RWPE1 (cell line): ENCODE results near the gene MIPOL1.

Experiments
- CTCF ChIA-PET: fragments of 350-600 bp; sonication (Branson Sonifier 250); formaldehyde crosslinking; extraction: SDS; loops from one replicate; lab custom pipeline; 2021; lab: Yijun Ruan, JAX
- POLR2A ChIA-PET: fragments of 400-600 bp; formaldehyde crosslinking; extraction: SDS; loops from one replicate; lab custom pipeline; 2020; ENCODE audit warnings: antibody characterized with exemption; ENCODE audit not compliant: low non-redundant PET; lab: Yijun Ruan, JAX
- DNase-seq: peaks from one replicate; pipeline ENCODE4 v3.0.0; 2012; ENCODE audit warnings: low spot score
- H3K27ac ChIP-seq: fragments of 450-650 bp; 2 replicates; pipeline ENCODE4 v1.5.1; 2017
- CTCF ChIP-seq: fragments of 450-650 bp; conservative IDR thresholded peaks from 2 replicates; pipeline ENCODE4 v1.5.1; 2017; ENCODE audit warnings: low read depth, mild to moderate bottlenecking

MIPOL1 gene

GRCh38 chr14:37539992-37540391, 342.3 kb downstream of the MIPOL1 start:
- ChIA-PET CTCF (no interaction called here), POLR2A (no interaction called here)
- H3K27ac ChIP-seq: no peak overlapping the region
- DNase-seq: no peak
- no peak for TF ChIP-seq CTCF

- CTCF ChIA-PET: no interaction called here
- DNase-seq: no peak
- H3K27ac ChIP-seq: no peak overlapping the region
- POLR2A ChIA-PET: no interaction called here
- no peak for TF ChIP-seq CTCF
Observed at GRCh38 chr14:37544407-37544806, 346.7 kb downstream of the MIPOL1 start.

- H3K27ac ChIP-seq: no peak overlapping the region
- ChIA-PET CTCF (no interaction called here), POLR2A (no interaction called here)
- DNase-seq: no peak
- no peak for TF ChIP-seq CTCF
Observed at GRCh38 chr14:37545174-37545573, 347.4 kb downstream of the MIPOL1 start.

GRCh38 chr14:37546621-37547447, 349.1 kb downstream of the MIPOL1 start:
- ChIA-PET CTCF (no interaction called here), POLR2A (no interaction called here)
- H3K27ac ChIP-seq: no peak overlapping the region

GRCh38 chr14:37550511-37550910, 352.8 kb downstream of the MIPOL1 start:
- ChIA-PET POLR2A (no interaction called here), CTCF (no interaction called here)
- no peak for DNase-seq
- H3K27ac ChIP-seq: no peak overlapping the region
- TF ChIP-seq CTCF: no peak

More at GRCh38 chr14:37546621-37547447, 349.1 kb downstream of the MIPOL1 start:
- no peak for DNase-seq
- no peak for TF ChIP-seq CTCF

- H3K27ac ChIP-seq: no peak overlapping the region
- no peak for DNase-seq
- no peak for TF ChIP-seq CTCF
- ChIA-PET POLR2A (no interaction called here), CTCF (no interaction called here)
Observed at GRCh38 chr14:37551119-37551518, 353.4 kb downstream of the MIPOL1 start.
